Central memory CD8-positive, alpha-beta T cell (primary cell): ENCODE data around the gene SBF2.
"Not testable (repeated sequence)": the region's sequence is repeated elsewhere in the genome, so short reads cannot be mapped to it uniquely, and the experiment has no call there.

Experiments used
- ATAC-seq: fragments of 150-1000 bp; cut with Tn5 transposase; replicated peaks from 2 replicates; pipeline ENCODE4 v1.10.0; 2022; ENCODE audit warnings: mild to moderate bottlenecking, moderate FRiP score, moderate number of reproducible peaks; ENCODE audit not compliant: poor library complexity, severe bottlenecking; ENCODE audit errors: extremely low read depth
- DNase-seq, 2 donors: peaks; one replicate each; pipeline ENCODE4 v3.0.0; 2021; ENCODE audit warnings: low spot score in 2 of 2
- H3K27ac Mint-ChIP-seq: one replicate; pipeline ENCODE4 v1.8.0; 2022; ENCODE audit warnings: low read depth, mild to moderate bottlenecking, moderate library complexity, mixed read lengths
- H3K27me3 Mint-ChIP-seq: one replicate; pipeline ENCODE4 v1.8.0; 2022; ENCODE audit warnings: mixed read lengths
- H3K36me3 Mint-ChIP-seq: one replicate; pipeline ENCODE4 v1.8.0; 2022; ENCODE audit warnings: mild to moderate bottlenecking, moderate library complexity, mixed read lengths; ENCODE audit not compliant: insufficient read depth
- H3K4me1 Mint-ChIP-seq: one replicate; pipeline ENCODE4 v1.8.0; 2022; ENCODE audit warnings: mixed read lengths
- H3K4me3 Mint-ChIP-seq: one replicate; pipeline ENCODE4 v1.8.0; 2022; ENCODE audit warnings: mild to moderate bottlenecking, moderate library complexity, mixed read lengths
- H3K9me3 Mint-ChIP-seq: one replicate; pipeline ENCODE4 v1.8.0; 2022; ENCODE audit warnings: mixed read lengths

SBF2 gene

GRCh38 chr11:10150800-10151199 lies 143.2 kb downstream of the SBF2 start:
- H3K9me3 Mint-ChIP-seq: peaks cover 5% of the 10 kb centered on the region
- DNase-seq: no peak
- H3K4me3 Mint-ChIP-seq: no peak overlapping the region
- H3K27me3 Mint-ChIP-seq: no peaks in the 10 kb centered on the region
- no peaks in the 10 kb centered on the region for H3K4me1 Mint-ChIP-seq
- H3K27ac Mint-ChIP-seq: no peak overlapping the region
- no peaks in the 10 kb centered on the region for H3K36me3 Mint-ChIP-seq
- no peak for ATAC-seq

- Mint-ChIP-seq H3K4me1 (no peaks in the 10 kb centered on the region), H3K36me3 (no peaks in the 10 kb centered on the region), H3K9me3 (peaks cover 5% of the 10 kb centered on the region), H3K27me3 (no peaks in the 10 kb centered on the region), H3K27ac (no peak overlapping the region), H3K4me3 (no peak overlapping the region)
- ATAC-seq (no peak), DNase-seq (no peak)
These were observed 144.5 kb downstream of the SBF2 start for GRCh38 chr11:10149553-10149952.

DNA sequence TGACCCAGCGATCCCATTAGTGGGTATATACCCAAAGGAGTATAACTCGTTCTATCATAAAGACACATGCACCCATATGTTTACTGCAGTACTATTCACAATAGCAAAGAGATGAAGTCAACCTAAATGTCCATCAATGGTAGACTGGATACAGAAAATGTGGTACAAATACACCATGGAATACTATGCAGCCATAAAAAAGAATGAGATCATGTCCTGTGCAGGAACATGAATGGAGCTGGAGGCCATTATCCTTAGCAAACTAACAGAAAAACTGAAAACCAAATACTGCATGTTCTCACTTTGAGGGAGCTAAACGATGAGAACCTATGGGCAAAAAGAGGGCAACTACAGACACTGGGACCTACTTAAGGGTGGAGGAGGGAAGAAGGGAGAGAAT lies 146.8 kb downstream of the SBF2 start:
- H3K4me1 Mint-ChIP-seq: no peaks in the 10 kb centered on the region
- DNase-seq (no peak), ATAC-seq (no peak)
- no peak overlapping the region for H3K4me3 Mint-ChIP-seq
- H3K9me3 Mint-ChIP-seq: peaks cover 5% of the 10 kb centered on the region
- H3K27ac Mint-ChIP-seq: no peak overlapping the region
- H3K36me3 Mint-ChIP-seq: no peaks in the 10 kb centered on the region
- no peaks in the 10 kb centered on the region for H3K27me3 Mint-ChIP-seq

DNA sequence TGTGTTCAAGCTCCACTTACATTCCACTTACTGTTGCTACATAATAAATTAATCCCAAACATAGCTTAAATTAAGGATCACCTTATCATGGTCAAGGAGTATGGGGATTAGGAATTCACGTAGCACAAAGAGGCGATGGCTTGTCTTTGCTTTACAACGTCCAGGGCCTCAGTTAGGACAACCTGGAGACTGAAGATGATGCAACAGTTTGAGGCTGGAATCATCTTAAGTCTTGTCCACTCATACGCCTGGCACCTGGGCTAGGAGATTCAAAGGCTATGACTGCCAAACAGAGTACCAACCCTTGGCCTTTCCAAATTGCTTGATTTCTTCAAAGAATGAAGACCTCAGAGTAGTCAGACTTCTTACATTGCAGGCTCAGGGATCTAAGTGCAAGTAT lies 149.1 kb downstream of the SBF2 start:
- DNase-seq (no peak), ATAC-seq (no peak)
- H3K27me3 Mint-ChIP-seq: no peaks in the 10 kb centered on the region
- peaks cover 5% of the 10 kb centered on the region for H3K9me3 Mint-ChIP-seq
- H3K27ac Mint-ChIP-seq: no peak overlapping the region
- no peak overlapping the region for H3K4me3 Mint-ChIP-seq
- H3K4me1 Mint-ChIP-seq: no peaks in the 10 kb centered on the region
- H3K36me3 Mint-ChIP-seq: no peaks in the 10 kb centered on the region

DNA sequence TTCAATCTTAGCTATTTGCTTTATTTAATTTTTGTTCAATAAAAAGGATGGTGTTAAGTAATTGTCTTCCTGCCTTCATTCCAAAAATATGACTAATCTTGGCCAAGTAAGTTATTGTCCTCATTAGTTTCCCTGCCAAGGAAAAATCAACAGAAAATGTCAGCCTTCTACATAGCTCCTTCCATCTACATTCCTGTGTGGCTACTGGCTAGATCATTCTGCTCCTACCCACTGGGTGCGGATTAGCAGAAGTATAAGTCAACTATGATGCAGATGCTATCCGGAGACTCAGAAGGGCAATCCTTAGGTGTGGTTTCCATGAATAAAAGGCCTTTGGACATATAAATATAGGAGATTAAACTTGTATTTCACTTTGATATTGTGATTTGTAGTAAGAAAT lies 154.4 kb downstream of the SBF2 start:
- H3K9me3 Mint-ChIP-seq: no peaks in the 10 kb centered on the region
- no peak overlapping the region for H3K27ac Mint-ChIP-seq
- no peak for ATAC-seq
- H3K27me3 Mint-ChIP-seq: no peaks in the 10 kb centered on the region
- H3K36me3 Mint-ChIP-seq: no peaks in the 10 kb centered on the region
- no peaks in the 10 kb centered on the region for H3K4me1 Mint-ChIP-seq
- no peak overlapping the region for H3K4me3 Mint-ChIP-seq
- DNase-seq: no peak

- no peaks in the 10 kb centered on the region for H3K4me1 Mint-ChIP-seq
- H3K27ac Mint-ChIP-seq: no peak overlapping the region
- no peaks in the 10 kb centered on the region for H3K9me3 Mint-ChIP-seq
- ATAC-seq (no peak), DNase-seq (no peak)
- no peak overlapping the region for H3K4me3 Mint-ChIP-seq
- H3K36me3 Mint-ChIP-seq: no peaks in the 10 kb centered on the region
- no peaks in the 10 kb centered on the region for H3K27me3 Mint-ChIP-seq
These were observed 154.9 kb downstream of the SBF2 start for GRCh38 chr11:10139143-10139542.

- Mint-ChIP-seq H3K27me3 (no peaks in the 10 kb centered on the region), H3K9me3 (no peaks in the 10 kb centered on the region), H3K36me3 (no peaks in the 10 kb centered on the region), H3K4me3 (no peak overlapping the region), H3K4me1 (no peaks in the 10 kb centered on the region), H3K27ac (no peak overlapping the region)
- no peak for DNase-seq
- no peak for ATAC-seq
These were observed 159.0 kb downstream of the SBF2 start for GRCh38 chr11:10134975-10135481.

DNA sequence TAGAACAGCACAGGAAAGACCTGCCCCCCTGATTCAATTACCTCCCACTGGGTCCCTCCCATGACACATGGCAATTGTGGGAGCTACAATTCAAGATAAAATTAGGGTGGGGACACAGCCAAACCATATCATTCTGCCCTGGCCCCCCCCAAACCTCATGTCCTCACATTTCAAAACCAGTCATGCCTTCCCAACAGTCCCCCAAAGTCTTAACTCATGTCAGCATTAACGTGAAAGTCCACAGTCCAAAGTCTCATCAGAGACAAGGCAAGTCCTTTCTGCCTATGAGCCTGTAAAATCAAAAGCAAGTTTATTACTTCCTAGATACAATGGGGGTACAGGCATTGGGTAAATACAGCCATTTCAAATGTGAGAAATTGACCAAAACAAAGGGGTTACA lies 159.8 kb downstream of the SBF2 start:
- H3K27me3 Mint-ChIP-seq, H3K4me1 Mint-ChIP-seq, DNase-seq, H3K36me3 Mint-ChIP-seq, ATAC-seq, H3K27ac Mint-ChIP-seq, H3K4me3 Mint-ChIP-seq, H3K9me3 Mint-ChIP-seq: not testable (repeated sequence)

- H3K4me3 Mint-ChIP-seq, H3K9me3 Mint-ChIP-seq, H3K27ac Mint-ChIP-seq, H3K36me3 Mint-ChIP-seq, H3K4me1 Mint-ChIP-seq, ATAC-seq, H3K27me3 Mint-ChIP-seq, DNase-seq: not testable (repeated sequence)
These were observed 160.8 kb downstream of the SBF2 start for GRCh38 chr11:10133251-10133650.

GRCh38 chr11:10130875-10131274 lies 163.1 kb downstream of the SBF2 start:
- H3K4me1 Mint-ChIP-seq: no peaks in the 10 kb centered on the region
- H3K36me3 Mint-ChIP-seq: no peaks in the 10 kb centered on the region
- no peak overlapping the region for H3K27ac Mint-ChIP-seq
- H3K4me3 Mint-ChIP-seq: no peak overlapping the region
- ATAC-seq (no peak), DNase-seq (no peak)
- no peaks in the 10 kb centered on the region for H3K27me3 Mint-ChIP-seq
- no peaks in the 10 kb centered on the region for H3K9me3 Mint-ChIP-seq

- ATAC-seq, H3K36me3 Mint-ChIP-seq, H3K9me3 Mint-ChIP-seq, H3K4me1 Mint-ChIP-seq, H3K27me3 Mint-ChIP-seq, DNase-seq, H3K27ac Mint-ChIP-seq, H3K4me3 Mint-ChIP-seq: not testable (repeated sequence)
These were observed 164.8 kb downstream of the SBF2 start for GRCh38 chr11:10129184-10129583.

GRCh38 chr11:10125522-10126133 lies 168.4 kb downstream of the SBF2 start:
- no peak overlapping the region for H3K4me3 Mint-ChIP-seq
- H3K4me1 Mint-ChIP-seq: no peaks in the 10 kb centered on the region
- DNase-seq: no peak
- H3K27me3 Mint-ChIP-seq: no peaks in the 10 kb centered on the region
- no peaks in the 10 kb centered on the region for H3K9me3 Mint-ChIP-seq
- H3K27ac Mint-ChIP-seq: no peak overlapping the region
- no peaks in the 10 kb centered on the region for H3K36me3 Mint-ChIP-seq
- ATAC-seq: no peak

DNA sequence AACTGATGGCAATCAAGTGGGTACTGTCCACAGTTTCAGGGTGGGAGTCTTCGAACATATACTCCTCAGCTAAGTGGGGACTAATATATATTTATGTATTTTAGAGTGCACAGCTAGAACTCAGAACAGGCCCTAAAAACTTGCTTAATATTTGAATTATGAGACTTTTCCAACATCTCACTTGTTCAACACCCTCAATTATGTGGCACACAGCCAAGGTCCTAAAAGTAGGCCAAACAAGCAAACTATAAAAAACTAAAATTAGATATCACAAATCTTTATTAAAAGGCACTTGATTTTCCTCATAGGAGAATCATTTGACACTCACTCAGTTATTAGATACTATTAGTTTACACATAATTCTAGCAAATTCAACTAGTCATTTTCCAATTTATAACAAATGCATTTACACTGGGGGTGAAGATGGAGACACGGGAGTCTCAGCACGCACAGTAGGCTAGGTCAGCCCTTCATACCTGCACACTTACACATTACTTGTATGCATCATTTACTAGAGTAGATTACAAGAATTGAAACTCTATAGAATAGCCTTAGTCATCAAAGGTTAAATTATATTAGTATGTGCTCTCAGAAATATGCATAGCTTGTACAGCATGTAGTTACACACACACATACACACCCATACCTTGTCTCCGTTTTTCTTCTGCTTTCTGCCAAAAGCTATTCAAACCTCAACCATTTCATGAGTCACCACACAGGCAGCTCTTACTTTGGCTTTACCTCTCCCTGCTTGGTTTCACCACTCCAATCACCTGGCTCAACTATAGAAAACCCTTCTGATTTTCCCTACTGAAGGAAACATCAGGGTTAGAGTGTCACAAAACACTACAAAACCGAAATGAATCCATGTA lies 171.5 kb downstream of the SBF2 start:
- Mint-ChIP-seq H3K4me1 (no peaks in the 10 kb centered on the region), H3K27me3 (no peaks in the 10 kb centered on the region), H3K9me3 (no peaks in the 10 kb centered on the region), H3K27ac (no peak overlapping the region), H3K4me3 (no peak overlapping the region), H3K36me3 (no peaks in the 10 kb centered on the region)
- no peak for ATAC-seq
- DNase-seq: no peak
